ENCODE results near the gene BRPF3. TPM values are rescaled to one million over a fixed set of nuclear protein-coding genes. Genes with fewer than 3 reads are reported as not detected.

The BRPF3 gene
- total RNA-seq, 1 donor from 2014 or later, result 32.0 TPM

DNA sequence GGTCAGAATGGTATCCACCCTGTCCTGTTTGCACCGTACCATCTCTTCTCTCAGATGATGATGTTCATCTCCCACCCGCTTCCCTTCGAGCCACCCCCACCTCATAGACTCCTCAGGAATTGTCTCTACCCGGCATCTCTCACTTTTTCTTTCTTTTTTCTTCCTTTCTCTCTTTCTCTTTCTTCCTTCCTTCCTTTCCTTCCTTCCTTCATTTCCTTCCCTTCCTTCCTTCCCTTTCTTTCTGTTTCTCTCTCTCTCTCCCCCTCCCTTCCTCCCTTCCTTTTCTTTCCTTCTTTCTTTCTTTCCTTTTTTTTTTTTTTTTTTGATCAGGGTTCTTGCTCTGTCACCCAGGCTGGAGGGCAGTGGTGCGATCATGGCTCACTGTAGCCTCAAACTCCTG lies 45.6 kb downstream of the BRPF3 start:
- Histone ChIP-seq H3K36me3 (ENCODE audit: insufficient read depth, low read length) (no peaks in the 10 kb centered on the region), H3K27ac (ENCODE audit: low read depth, low read length) (no peak overlapping the region), H3K4me1 (ENCODE audit: insufficient read depth, low read length) (no peaks in the 10 kb centered on the region), H3K79me2 (ENCODE audit: insufficient read depth, low read length) (no peaks in the 10 kb centered on the region), H3K4me2 (ENCODE audit: low read length) (no peak overlapping the region), H3K9ac (ENCODE audit: low read length) (no peak overlapping the region), H4K20me1 (ENCODE audit: insufficient read depth, low read length) (no peaks in the 10 kb centered on the region), H3K9me3 (ENCODE audit: insufficient read depth, low read depth, low read length) (no peaks in the 10 kb centered on the region), H3K4me3 (ENCODE audit: insufficient read depth, low read depth, low read length) (no peak overlapping the region), H3K27me3 (ENCODE audit: insufficient read depth, low read length) (no peaks in the 10 kb centered on the region), H2AFZ (ENCODE audit: low read depth, low read length) (no peak overlapping the region)
- H3K27ac Mint-ChIP-seq (ENCODE audit: unreplicated experiment), result no peak overlapping the region
- no peaks in the 10 kb centered on the region for H3K36me3 Mint-ChIP-seq (ENCODE audit: low read depth, unreplicated experiment)
- TF ChIP-seq, protein P1, sequence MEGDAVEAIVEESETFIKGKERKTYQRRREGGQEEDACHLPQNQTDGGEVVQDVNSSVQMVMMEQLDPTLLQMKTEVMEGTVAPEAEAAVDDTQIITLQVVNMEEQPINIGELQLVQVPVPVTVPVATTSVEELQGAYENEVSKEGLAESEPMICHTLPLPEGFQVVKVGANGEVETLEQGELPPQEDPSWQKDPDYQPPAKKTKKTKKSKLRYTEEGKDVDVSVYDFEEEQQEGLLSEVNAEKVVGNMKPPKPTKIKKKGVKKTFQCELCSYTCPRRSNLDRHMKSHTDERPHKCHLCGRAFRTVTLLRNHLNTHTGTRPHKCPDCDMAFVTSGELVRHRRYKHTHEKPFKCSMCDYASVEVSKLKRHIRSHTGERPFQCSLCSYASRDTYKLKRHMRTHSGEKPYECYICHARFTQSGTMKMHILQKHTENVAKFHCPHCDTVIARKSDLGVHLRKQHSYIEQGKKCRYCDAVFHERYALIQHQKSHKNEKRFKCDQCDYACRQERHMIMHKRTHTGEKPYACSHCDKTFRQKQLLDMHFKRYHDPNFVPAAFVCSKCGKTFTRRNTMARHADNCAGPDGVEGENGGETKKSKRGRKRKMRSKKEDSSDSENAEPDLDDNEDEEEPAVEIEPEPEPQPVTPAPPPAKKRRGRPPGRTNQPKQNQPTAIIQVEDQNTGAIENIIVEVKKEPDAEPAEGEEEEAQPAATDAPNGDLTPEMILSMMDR (IDR thresholded peaks at IDR 0.05; ENCODE audit: insufficient read depth, low read depth, low read length), result no peak
- no peak for TF ChIP-seq EZH2 (IDR thresholded peaks at IDR 0.05; ENCODE audit: insufficient read depth, low read length)
- FAIRE-seq (no peak), DNase-seq (ENCODE audit: low read depth) (no peak)
- H3K27me3 Mint-ChIP-seq (ENCODE audit: low read depth, unreplicated experiment), result peaks cover 7% of the 10 kb centered on the region
- H3K4me3 Mint-ChIP-seq (ENCODE audit: unreplicated experiment), result no peak overlapping the region
- H3K9me3 Mint-ChIP-seq (ENCODE audit: unreplicated experiment), result no peaks in the 10 kb centered on the region
- H3K4me1 Mint-ChIP-seq (ENCODE audit: low read depth, unreplicated experiment), result peaks cover 8% of the 10 kb centered on the region

GRCh38 chr6:36242626-36243025 lies 46.1 kb downstream of the BRPF3 start:
- H3K9me3 ChIP-seq (ENCODE audit: insufficient read depth, low read depth, low read length), result no peaks in the 10 kb centered on the region
- no peak overlapping the region for H3K27ac ChIP-seq (ENCODE audit: low read depth, low read length)
- H3K79me2 ChIP-seq (ENCODE audit: insufficient read depth, low read length), result no peaks in the 10 kb centered on the region
- no peaks in the 10 kb centered on the region for H4K20me1 ChIP-seq (ENCODE audit: insufficient read depth, low read length)
- no peak for DNase-seq (ENCODE audit: low read depth)
- H2AFZ ChIP-seq (ENCODE audit: low read depth, low read length), result no peak overlapping the region
- peaks cover 7% of the 10 kb centered on the region for H3K27me3 Mint-ChIP-seq (ENCODE audit: low read depth, unreplicated experiment)
- H3K4me3 ChIP-seq (ENCODE audit: insufficient read depth, low read depth, low read length), result no peak overlapping the region
- no peak for TF ChIP-seq EZH2 (IDR thresholded peaks at IDR 0.05; ENCODE audit: insufficient read depth, low read length)
- TF ChIP-seq, protein P1 (IDR thresholded peaks at IDR 0.05; ENCODE audit: insufficient read depth, low read depth, low read length), result no peak
- H3K36me3 Mint-ChIP-seq (ENCODE audit: low read depth, unreplicated experiment), result no peaks in the 10 kb centered on the region
- H3K9me3 Mint-ChIP-seq (ENCODE audit: unreplicated experiment), result no peaks in the 10 kb centered on the region
- no peak for FAIRE-seq
- peaks cover 8% of the 10 kb centered on the region for H3K4me1 Mint-ChIP-seq (ENCODE audit: low read depth, unreplicated experiment)
- no peaks in the 10 kb centered on the region for H3K27me3 ChIP-seq (ENCODE audit: insufficient read depth, low read length)
- no peak overlapping the region for H3K4me2 ChIP-seq (ENCODE audit: low read length)
- H3K4me1 ChIP-seq (ENCODE audit: insufficient read depth, low read length), result peaks cover under 1% of the 10 kb centered on the region
- no peak overlapping the region for H3K4me3 Mint-ChIP-seq (ENCODE audit: unreplicated experiment)
- H3K27ac Mint-ChIP-seq (ENCODE audit: unreplicated experiment), result no peak overlapping the region
- H3K9ac ChIP-seq (ENCODE audit: low read length), result no peak overlapping the region
- no peaks in the 10 kb centered on the region for H3K36me3 ChIP-seq (ENCODE audit: insufficient read depth, low read length)

- Histone ChIP-seq H3K36me3 (ENCODE audit: insufficient read depth, low read length) (no peaks in the 10 kb centered on the region), H3K9ac (ENCODE audit: low read length) (no peak overlapping the region), H4K20me1 (ENCODE audit: insufficient read depth, low read length) (no peaks in the 10 kb centered on the region), H3K4me2 (ENCODE audit: low read length) (no peak overlapping the region), H3K4me1 (ENCODE audit: insufficient read depth, low read length) (peaks cover 6% of the 10 kb centered on the region), H2AFZ (ENCODE audit: low read depth, low read length) (no peak overlapping the region), H3K79me2 (ENCODE audit: insufficient read depth, low read length) (no peaks in the 10 kb centered on the region), H3K9me3 (ENCODE audit: insufficient read depth, low read depth, low read length) (no peaks in the 10 kb centered on the region), H3K27ac (ENCODE audit: low read depth, low read length) (no peak overlapping the region), H3K27me3 (ENCODE audit: insufficient read depth, low read length) (no peaks in the 10 kb centered on the region), H3K4me3 (ENCODE audit: insufficient read depth, low read depth, low read length) (no peak overlapping the region)
- H3K4me1 Mint-ChIP-seq (ENCODE audit: low read depth, unreplicated experiment), result peaks cover 8% of the 10 kb centered on the region
- FAIRE-seq (no peak), DNase-seq (ENCODE audit: low read depth) (no peak)
- no peak overlapping the region for H3K4me3 Mint-ChIP-seq (ENCODE audit: unreplicated experiment)
- no peak for TF ChIP-seq EZH2 (IDR thresholded peaks at IDR 0.05; ENCODE audit: insufficient read depth, low read length)
- TF ChIP-seq, protein P1 (IDR thresholded peaks at IDR 0.05; ENCODE audit: insufficient read depth, low read depth, low read length), result no peak
- no peaks in the 10 kb centered on the region for H3K36me3 Mint-ChIP-seq (ENCODE audit: low read depth, unreplicated experiment)
- H3K9me3 Mint-ChIP-seq (ENCODE audit: unreplicated experiment), result no peaks in the 10 kb centered on the region
- peaks cover 7% of the 10 kb centered on the region for H3K27me3 Mint-ChIP-seq (ENCODE audit: low read depth, unreplicated experiment)
- no peak overlapping the region for H3K27ac Mint-ChIP-seq (ENCODE audit: unreplicated experiment)
These were observed 47.1 kb downstream of the BRPF3 start for GRCh38 chr6:36243562-36244212.

Measured in astrocyte (in vitro differentiated cells and primary cell).